IMR-90 (cell line): ENCODE results near the gene CABP2. TPM values are rescaled to one million over a fixed set of nuclear protein-coding genes. Genes with fewer than 3 reads are reported as not detected.

Experiments used
- ATAC-seq: fragments of 200-7000 bp; cut with Tn5 transposase; 2 replicates; pipeline ENCODE4 v1.9.1; 2020; ENCODE audit warnings: low read depth, mild to moderate bottlenecking, moderate library complexity
- BruUV-seq: library from RNA; stranded (reverse); fragments of 400-500 nt; replicated peaks from 2 replicates; lab custom pipeline; 2021; lab: Mats Ljungman, UMichigan
- CTCF ChIA-PET: fragments of 300-600 bp; formaldehyde crosslinking; extraction: SDS; loops from one replicate; lab custom pipeline; 2021; ENCODE audit warnings: antibody characterized with exemption; lab: Yijun Ruan, JAX
- POLR2A ChIA-PET: fragments of 300-600 bp; sonication (Branson Sonifier 250); formaldehyde crosslinking; loops from one replicate; lab custom pipeline; 2022; ENCODE audit warnings: antibody characterized with exemption; ENCODE audit not compliant: unreplicated experiment; lab: Charles Lee
- DNase-seq: peaks from one replicate; pipeline ENCODE4 v3.0.0; 2013
- H2AFZ ChIP-seq: replicated peaks from 2 replicates; pipeline ENCODE3; 2013; ENCODE audit warnings: low read length, mild to moderate bottlenecking; ENCODE audit not compliant: poor library complexity
- H2AK5ac ChIP-seq: 2 replicates; pipeline ENCODE4 v1.6.1; 2013; ENCODE audit warnings: low read depth, low read length, inconsistent platforms
- H2AK9ac ChIP-seq: replicated peaks from 2 replicates; pipeline ENCODE3; 2013; ENCODE audit warnings: mild to moderate bottlenecking, low read depth, low read length, moderate library complexity; ENCODE audit not compliant: poor library complexity
- H2BK120ac ChIP-seq: 2 replicates; pipeline ENCODE4 v1.6.1; 2013; ENCODE audit warnings: low read depth, low read length, inconsistent platforms
- H2BK15ac ChIP-seq: 3 replicates; pipeline ENCODE4 v1.6.1; 2013; ENCODE audit warnings: low read depth, low read length, inconsistent platforms
- H2BK20ac ChIP-seq: 2 replicates; pipeline ENCODE4 v1.6.1; 2013; ENCODE audit warnings: low read depth, mild to moderate bottlenecking, inconsistent platforms, low read length, moderate library complexity
- H2BK5ac ChIP-seq: 2 replicates; pipeline ENCODE4 v1.6.1; 2013; ENCODE audit warnings: mild to moderate bottlenecking, low read depth, low read length, inconsistent platforms; ENCODE audit not compliant: poor library complexity, severe bottlenecking
- H3K14ac ChIP-seq: replicated peaks from 2 replicates; pipeline ENCODE4 v1.6.1; 2013; ENCODE audit warnings: low read depth, low read length, inconsistent platforms
- H3K18ac ChIP-seq: 2 replicates; pipeline ENCODE4 v1.6.1; 2013; ENCODE audit warnings: low read depth, low read length, control low read depth
- H3K23ac ChIP-seq: 2 replicates; pipeline ENCODE4 v1.6.1; 2013; ENCODE audit warnings: low read depth, low read length, inconsistent platforms
- H3K27ac ChIP-seq: 2 replicates; pipeline ENCODE4 v1.5.1; 2013; ENCODE audit warnings: mild to moderate bottlenecking, control low read depth, low read length; ENCODE audit not compliant: insufficient read depth
- H3K27me3 ChIP-seq: 2 replicates; pipeline ENCODE4 v1.6.1; 2013; ENCODE audit warnings: low read length; ENCODE audit not compliant: control insufficient read depth, insufficient read depth
- H3K36me3 ChIP-seq: 2 replicates; pipeline ENCODE4 v1.6.1; 2013; ENCODE audit warnings: low read length, mixed read lengths; ENCODE audit not compliant: control insufficient read depth, insufficient read depth
- H3K4ac ChIP-seq: 2 replicates; pipeline ENCODE4 v1.6.1; 2013; ENCODE audit warnings: low read depth, low read length, inconsistent platforms
- H3K4me1 ChIP-seq: 2 replicates; pipeline ENCODE4 v1.6.1; 2013; ENCODE audit warnings: low read length, mixed read lengths; ENCODE audit not compliant: control insufficient read depth, insufficient read depth
- H3K4me2 ChIP-seq: 2 replicates; pipeline ENCODE4 v1.6.1; 2013; ENCODE audit warnings: low read depth, mild to moderate bottlenecking, control low read depth, low read length, moderate library complexity
- H3K4me3 ChIP-seq: 2 replicates; pipeline ENCODE4 v1.5.1; 2013; ENCODE audit warnings: low read depth, mild to moderate bottlenecking, control low read depth, low read length, moderate library complexity; ENCODE audit not compliant: insufficient read depth
- H3K56ac ChIP-seq: 2 replicates; pipeline ENCODE4 v1.6.1; 2013; ENCODE audit warnings: low read length, inconsistent platforms; ENCODE audit not compliant: insufficient read depth; ENCODE audit errors: extremely low read depth
- H3K79me1 ChIP-seq, 2 experiments: 2 replicates each; pipeline ENCODE4 v1.6.1; 2013; ENCODE audit warnings: low read length in 2 of 2, inconsistent platforms in 1 of 2, low read depth in 1 of 2
- H3K9ac ChIP-seq: 2 replicates; pipeline ENCODE4 v1.6.1; 2013; ENCODE audit warnings: low read depth, low read length, control low read depth
- H3K9me1 ChIP-seq: 2 replicates; pipeline ENCODE4 v1.6.1; 2013; ENCODE audit warnings: low read length, inconsistent platforms; ENCODE audit not compliant: insufficient read depth
- H3K9me3 ChIP-seq: 2 replicates; pipeline ENCODE4 v1.6.1; 2013; ENCODE audit warnings: low read length; ENCODE audit not compliant: control insufficient read depth, insufficient read depth
- H4K20me1 ChIP-seq: 2 replicates; pipeline ENCODE4 v1.6.1; 2013; ENCODE audit warnings: low read length, inconsistent platforms; ENCODE audit not compliant: insufficient read depth
- H4K5ac ChIP-seq: 2 replicates; pipeline ENCODE4 v1.6.1; 2013; ENCODE audit warnings: mild to moderate bottlenecking, low read depth, low read length, control low read depth
- H4K8ac ChIP-seq, 2 experiments: 2 replicates each; pipeline ENCODE4 v1.6.1; 2013; ENCODE audit warnings: low read depth in 2 of 2, low read length in 2 of 2, control low read depth in 1 of 2, inconsistent platforms in 1 of 2
- H4K91ac ChIP-seq: 2 replicates; pipeline ENCODE4 v1.6.1; 2013; ENCODE audit warnings: low read depth, low read length, inconsistent platforms; ENCODE audit not compliant: insufficient read depth
- MAZ ChIP-seq: IDR thresholded peaks from 2 replicates; pipeline ENCODE4 v1.6.1; 2012; ENCODE audit warnings: low read depth, mild to moderate bottlenecking, low read length, improper control_type of control experiment, moderate library complexity, borderline replicate concordance
- SMC3 ChIP-seq: fragments of 150-350 bp; IDR thresholded peaks from 2 replicates; pipeline ENCODE4 v1.6.1; 2016; ENCODE audit warnings: low read depth, mild to moderate bottlenecking, antibody characterized with exemption, low read length, moderate library complexity
- USF2 ChIP-seq: fragments of 150-350 bp; IDR thresholded peaks from 2 replicates; pipeline ENCODE4 v1.6.1; 2017; ENCODE audit warnings: mild to moderate bottlenecking, antibody characterized with exemption, low read length, low read depth
- WGBS, 2 experiments: methylation state at CpG; one replicate each; pipeline versions ENCODE4 v1.1.5 to v1.1.7; 2013; ENCODE audit warnings: missing lambda C conversion rate in 2 of 2; ENCODE audit not compliant: insufficient read length in 1 of 2; ENCODE audit errors: extremely low coverage in 2 of 2; 5-methylcytosine and 5-hydroxymethylcytosine counted together
- dilution Hi-C: fragments of 300-500 bp; cut with HindIII; formaldehyde crosslinking; loops from one replicate; pipeline ENCODE4 v1.14.3; 2018; ENCODE audit warnings: low sequenced_read_pairs; ENCODE audit not compliant: unreplicated experiment
- in situ Hi-C: fragments of 300-500 bp; cut with MboI; formaldehyde crosslinking; loops from 3 replicates; pipeline ENCODE4 v1.14.3; 2019; ENCODE audit warnings: low sequenced_read_pairs, inconsistent platforms, mixed read lengths
- intact Hi-C: fragments of 100-400 bp; cut with micrococcal nuclease; formaldehyde crosslinking; loops from 2 replicates; pipeline ENCODE4 v1.10.0; 2022
- polyA plus RNA-seq, 3 experiments: library from polyadenylated mRNA; depleted of rRNA; stranded (reverse); fragments of >200 nt; gene quantifications; 2 replicates each; pipeline ENCODE4 v1.2.3, GENCODE V29; 2012; ENCODE audit warnings: low replicate concordance in 1 of 3
- total RNA-seq: library from RNA; depleted of rRNA; stranded (reverse); fragments of >200 nt; gene quantifications from 2 replicates; pipeline ENCODE4 v1.2.3, GENCODE V29; 2012

Gene CABP2
- total and polyA plus RNA-seq, 2 of the 4 experiments (the other 2 are of a cell fraction): not detected

- Histone ChIP-seq H4K5ac (no peak overlapping the region), H4K8ac (no peak overlapping the region), H3K9ac (peak overlapping the region; percentile 39), H2AK9ac (peak overlapping the region; percentile 46), H3K4me1 (peaks cover 14% of the 10 kb centered on the region), H2AK5ac (peak overlapping the region; percentile 68), H3K56ac (no peak overlapping the region), H3K79me1 (peaks cover 4 to 42% of the 10 kb centered on the region in 2 experiments; a peak in 3 of 4 replicates), H3K9me1 (peaks cover 4% of the 10 kb centered on the region), H3K4me2 (peak overlapping the region; percentile 94; the same call in 1 of the 2 replicates), H2BK15ac (no peak overlapping the region), H4K20me1 (no peaks in the 10 kb centered on the region), H2BK20ac (no peak overlapping the region), H2BK5ac (no peak overlapping the region), H2BK120ac (no peak overlapping the region), H3K36me3 (peaks cover 9% of the 10 kb centered on the region), H3K4ac (no peak overlapping the region), H2AFZ (peak overlapping the region; percentile 80), H3K23ac (no peak overlapping the region), H3K9me3 (no peaks in the 10 kb centered on the region), H4K91ac (no peak overlapping the region), H3K4me3 (peak overlapping the region; percentile 76; the same call in 1 of the 2 replicates), H3K27me3 (no peaks in the 10 kb centered on the region), H3K14ac (no peak overlapping the region), H3K27ac (no peak overlapping the region; the same call in 1 of the 2 replicates), H3K18ac (no peak overlapping the region)
- BruUV-seq: no TSS peak
- ChIA-PET CTCF (no interaction called here), POLR2A (no interaction called here)
- ATAC-seq: no peak
- in situ Hi-C loops: no loop called here
- intact Hi-C loops: no loop called here
- WGBS, 2 experiments: 87% methylated on average over 4 of the region's 19 CpGs; no CpG with 5 or more reads in 1 of the 2 experiments
- no peak for DNase-seq
- dilution Hi-C loops: no loop called here
- TF ChIP-seq SMC3: no peak
- TF ChIP-seq USF2: no peak
- TF ChIP-seq MAZ: no peak
These were observed 19.9 kb downstream of the CABP2 start for GRCh38 chr11:67503119-67504004.
